Panc1 (cell line): Measurements from ENCODE around the gene EGFLAM. TPM values are rescaled to one million over a fixed set of nuclear protein-coding genes. Genes with fewer than 3 reads are reported as not detected.

ENCODE experiments used
- ATAC-seq: fragments of 200-7000 bp; cut with Tn5 transposase; 2 replicates; pipeline ENCODE4 v1.9.1; 2020; ENCODE audit warnings: mild to moderate bottlenecking, moderate library complexity
- BruUV-seq: library from RNA; stranded (reverse); fragments of 400-500 nt; replicated peaks from 2 replicates; lab custom pipeline; 2021; lab: Mats Ljungman, UMichigan
- CTCF ChIA-PET: fragments of 300-600 bp; sonication (Branson Sonifier 250); formaldehyde crosslinking; loops from one replicate; lab custom pipeline; 2022; ENCODE audit warnings: antibody characterized with exemption; lab: Charles Lee
- POLR2A ChIA-PET: fragments of 300-600 bp; sonication (Branson Sonifier 250); formaldehyde crosslinking; loops from one replicate; lab custom pipeline; 2022; ENCODE audit warnings: antibody characterized with exemption; lab: Charles Lee
- DNase-seq: peaks from one replicate; pipeline ENCODE4 v3.0.0-alpha.2; 2010; ENCODE audit warnings: low read depth, low spot score
- H3K27ac ChIP-seq: 2 replicates; pipeline ENCODE4 v1.5.1; 2011; ENCODE audit warnings: mild to moderate bottlenecking, low read length, inconsistent platforms
- H3K27me3 ChIP-seq: fragments of 200-500 bp; sonication (Bioruptor generic); 2 replicates; pipeline ENCODE4 v1.6.0; 2014; ENCODE audit warnings: low read length, inconsistent platforms; ENCODE audit not compliant: control insufficient read depth, insufficient read depth
- H3K36me3 ChIP-seq: fragments of 200-500 bp; sonication (Bioruptor generic); 2 replicates; pipeline ENCODE4 v1.5.1; 2014; ENCODE audit warnings: inconsistent platforms, mild to moderate bottlenecking, low read length, moderate library complexity; ENCODE audit not compliant: control insufficient read depth, insufficient read depth
- H3K4me1 ChIP-seq: 2 replicates; pipeline ENCODE4 v1.5.1; 2011; ENCODE audit warnings: inconsistent platforms, mild to moderate bottlenecking, low read length, moderate library complexity; ENCODE audit not compliant: control insufficient read depth, insufficient read depth
- H3K4me3 ChIP-seq, 2 experiments: 2 replicates each; pipeline ENCODE4 v1.5.1; 2011 to 2012; ENCODE audit warnings: low read depth in 2 of 2, low read length in 2 of 2, mild to moderate bottlenecking in 2 of 2, inconsistent platforms in 1 of 2, moderate library complexity in 1 of 2
- H3K9me3 ChIP-seq: fragments of 200-500 bp; sonication (Bioruptor generic); 2 replicates; pipeline ENCODE4 v1.5.1; 2014; ENCODE audit warnings: low read depth, mild to moderate bottlenecking, inconsistent platforms, low read length, moderate library complexity; ENCODE audit not compliant: control insufficient read depth, insufficient read depth
- POLR2AphosphoS5 ChIP-seq: IDR thresholded peaks from 2 replicates; pipeline ENCODE4 v1.6.1; 2012; ENCODE audit warnings: mild to moderate bottlenecking, low read depth, low read length, moderate library complexity
- SIN3A ChIP-seq: IDR thresholded peaks from 2 replicates; pipeline ENCODE4 v1.6.1; 2012; ENCODE audit warnings: low read depth, mild to moderate bottlenecking, low read length, moderate library complexity, borderline replicate concordance; ENCODE audit not compliant: insufficient read depth
- TCF7L2 ChIP-seq: IDR thresholded peaks from 2 replicates; pipeline ENCODE4 v1.6.1; 2011; ENCODE audit warnings: mild to moderate bottlenecking, low read depth, low read length, inconsistent platforms
- in situ Hi-C: cut with HindIII; loops from 2 replicates; pipeline ENCODE4 v1.10.0; 2016; ENCODE audit warnings: low sequenced_read_pairs, low pct_unique_long_range_greater_than_20kb
- intact Hi-C: fragments of 100-400 bp; cut with micrococcal nuclease; formaldehyde crosslinking; loops from one replicate; pipeline ENCODE4 v1.10.0; 2022; ENCODE audit not compliant: unreplicated experiment
- total RNA-seq: library from RNA; stranded (reverse); gene quantifications from one replicate; pipeline ENCODE4 v1.2.1, GENCODE V29; 2021; ENCODE audit not compliant: unreplicated experiment
- TF ChIP-seq, protein P1 (sequence below): fragments of 450-650 bp; IDR thresholded peaks from 2 replicates; pipeline ENCODE4 v1.5.1; 2017; ENCODE audit warnings: mild to moderate bottlenecking
- TF ChIP-seq, protein P2 (sequence below), 2 experiments: IDR thresholded peaks; 2 replicates each; pipeline ENCODE4 v1.6.1; 2011 to 2012; ENCODE audit warnings: low read depth in 2 of 2, control low read depth in 1 of 2, low read length in 1 of 2, mild to moderate bottlenecking in 1 of 2, moderate library complexity in 1 of 2; ENCODE audit not compliant: insufficient read depth in 1 of 2

The EGFLAM gene
- total RNA-seq, 1 experiment from 2014 or later: 14.8 TPM

DNA sequence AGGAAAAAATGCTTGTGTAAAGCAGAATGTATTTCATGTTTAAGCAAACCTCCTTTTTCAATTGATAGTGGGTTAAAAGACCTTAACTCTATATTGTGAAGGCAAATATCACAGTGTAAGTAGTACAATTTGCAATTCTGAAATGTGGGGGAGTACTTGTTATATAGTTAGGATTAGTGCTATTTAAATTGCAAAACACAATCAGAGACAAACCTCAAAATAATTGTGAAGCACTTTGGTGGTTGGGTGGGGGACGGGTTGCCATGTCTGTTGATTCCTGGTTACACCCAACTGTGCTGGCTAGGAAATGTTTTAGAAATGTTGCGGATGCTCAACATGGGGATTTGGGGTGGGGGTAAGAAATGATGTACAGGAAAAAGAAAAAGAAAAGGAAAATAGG lies 37.4 kb downstream of the EGFLAM start:
- no peak for DNase-seq
- TF ChIP-seq SIN3A (no peak), TCF7L2 (no peak)
- H3K27me3 ChIP-seq: peaks cover 13% of the 10 kb centered on the region
- no peaks in the 10 kb centered on the region for H3K36me3 ChIP-seq
- CTCF ChIA-PET: no interaction called here
- no peak overlapping the region for H3K4me3 ChIP-seq
- POLR2A ChIA-PET: no interaction called here
- no peak overlapping the region for H3K27ac ChIP-seq
- no peaks in the 10 kb centered on the region for H3K9me3 ChIP-seq
- no peak for ATAC-seq
- H3K4me1 ChIP-seq: no peaks in the 10 kb centered on the region
- BruUV-seq: no TSS peak
- in situ Hi-C loops (no loop called here), intact Hi-C loops (no loop called here)

DNA sequence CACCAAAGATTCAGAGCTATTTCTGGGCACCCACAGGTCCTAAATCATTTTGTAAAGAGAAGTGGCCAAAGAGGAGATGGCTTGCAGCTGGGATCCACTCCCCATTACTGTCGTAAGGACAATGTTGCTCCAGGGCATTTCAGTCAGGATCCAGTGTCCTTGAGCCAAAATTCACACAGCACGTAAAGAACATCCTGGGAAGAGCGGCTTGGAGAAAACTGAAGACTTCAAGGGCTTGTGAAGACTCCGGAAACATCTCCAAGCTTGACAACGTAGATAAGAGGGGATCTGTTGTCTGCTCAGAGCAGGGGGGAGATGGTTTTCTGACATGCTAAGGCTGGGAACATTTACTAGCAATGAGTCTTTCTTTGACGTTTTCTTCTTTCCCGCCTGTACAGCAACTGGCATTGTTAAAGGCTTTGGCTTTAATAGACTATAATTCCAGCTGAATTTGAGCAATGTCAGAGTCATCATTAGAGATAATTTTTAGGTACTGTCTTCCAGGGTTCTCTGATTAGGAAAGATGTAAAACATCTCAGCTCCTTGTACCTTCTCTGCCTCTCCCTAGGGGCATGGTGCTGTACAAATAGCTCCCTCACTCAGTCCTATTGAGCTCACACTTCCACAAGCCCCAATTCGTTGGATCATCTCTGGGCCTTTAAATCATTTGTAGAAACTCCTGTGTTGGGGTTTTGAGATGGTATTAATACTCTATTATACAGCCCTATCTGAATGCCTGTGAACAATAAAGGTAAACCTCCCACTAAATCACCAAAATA lies 39.7 kb downstream of the EGFLAM start:
- H3K9me3 ChIP-seq: no peaks in the 10 kb centered on the region
- no TSS peak for BruUV-seq
- ChIA-PET POLR2A (no interaction called here), CTCF (interaction anchor here (0.8 kb wide), 1 partner anchor 33 kb away, joined by 3 read pairs; no protein-coding TSS in a partner anchor)
- ATAC-seq (no peak), DNase-seq (no peak)
- no peak overlapping the region for H3K27ac ChIP-seq
- no peak for TF ChIP-seq POLR2AphosphoS5
- TF ChIP-seq, protein P1, sequence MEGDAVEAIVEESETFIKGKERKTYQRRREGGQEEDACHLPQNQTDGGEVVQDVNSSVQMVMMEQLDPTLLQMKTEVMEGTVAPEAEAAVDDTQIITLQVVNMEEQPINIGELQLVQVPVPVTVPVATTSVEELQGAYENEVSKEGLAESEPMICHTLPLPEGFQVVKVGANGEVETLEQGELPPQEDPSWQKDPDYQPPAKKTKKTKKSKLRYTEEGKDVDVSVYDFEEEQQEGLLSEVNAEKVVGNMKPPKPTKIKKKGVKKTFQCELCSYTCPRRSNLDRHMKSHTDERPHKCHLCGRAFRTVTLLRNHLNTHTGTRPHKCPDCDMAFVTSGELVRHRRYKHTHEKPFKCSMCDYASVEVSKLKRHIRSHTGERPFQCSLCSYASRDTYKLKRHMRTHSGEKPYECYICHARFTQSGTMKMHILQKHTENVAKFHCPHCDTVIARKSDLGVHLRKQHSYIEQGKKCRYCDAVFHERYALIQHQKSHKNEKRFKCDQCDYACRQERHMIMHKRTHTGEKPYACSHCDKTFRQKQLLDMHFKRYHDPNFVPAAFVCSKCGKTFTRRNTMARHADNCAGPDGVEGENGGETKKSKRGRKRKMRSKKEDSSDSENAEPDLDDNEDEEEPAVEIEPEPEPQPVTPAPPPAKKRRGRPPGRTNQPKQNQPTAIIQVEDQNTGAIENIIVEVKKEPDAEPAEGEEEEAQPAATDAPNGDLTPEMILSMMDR: no peak
- TF ChIP-seq TCF7L2: no peak
- TF ChIP-seq SIN3A: no peak
- TF ChIP-seq, protein P2, sequence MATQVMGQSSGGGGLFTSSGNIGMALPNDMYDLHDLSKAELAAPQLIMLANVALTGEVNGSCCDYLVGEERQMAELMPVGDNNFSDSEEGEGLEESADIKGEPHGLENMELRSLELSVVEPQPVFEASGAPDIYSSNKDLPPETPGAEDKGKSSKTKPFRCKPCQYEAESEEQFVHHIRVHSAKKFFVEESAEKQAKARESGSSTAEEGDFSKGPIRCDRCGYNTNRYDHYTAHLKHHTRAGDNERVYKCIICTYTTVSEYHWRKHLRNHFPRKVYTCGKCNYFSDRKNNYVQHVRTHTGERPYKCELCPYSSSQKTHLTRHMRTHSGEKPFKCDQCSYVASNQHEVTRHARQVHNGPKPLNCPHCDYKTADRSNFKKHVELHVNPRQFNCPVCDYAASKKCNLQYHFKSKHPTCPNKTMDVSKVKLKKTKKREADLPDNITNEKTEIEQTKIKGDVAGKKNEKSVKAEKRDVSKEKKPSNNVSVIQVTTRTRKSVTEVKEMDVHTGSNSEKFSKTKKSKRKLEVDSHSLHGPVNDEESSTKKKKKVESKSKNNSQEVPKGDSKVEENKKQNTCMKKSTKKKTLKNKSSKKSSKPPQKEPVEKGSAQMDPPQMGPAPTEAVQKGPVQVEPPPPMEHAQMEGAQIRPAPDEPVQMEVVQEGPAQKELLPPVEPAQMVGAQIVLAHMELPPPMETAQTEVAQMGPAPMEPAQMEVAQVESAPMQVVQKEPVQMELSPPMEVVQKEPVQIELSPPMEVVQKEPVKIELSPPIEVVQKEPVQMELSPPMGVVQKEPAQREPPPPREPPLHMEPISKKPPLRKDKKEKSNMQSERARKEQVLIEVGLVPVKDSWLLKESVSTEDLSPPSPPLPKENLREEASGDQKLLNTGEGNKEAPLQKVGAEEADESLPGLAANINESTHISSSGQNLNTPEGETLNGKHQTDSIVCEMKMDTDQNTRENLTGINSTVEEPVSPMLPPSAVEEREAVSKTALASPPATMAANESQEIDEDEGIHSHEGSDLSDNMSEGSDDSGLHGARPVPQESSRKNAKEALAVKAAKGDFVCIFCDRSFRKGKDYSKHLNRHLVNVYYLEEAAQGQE (IDR thresholded peaks at IDR 0.05; ENCODE audit: insufficient read depth in 1 of 2, low read depth in 2 of 2, low read length in 1 of 2): no peak
- peaks cover 9% of the 10 kb centered on the region; the same call in 1 of the 2 replicates for H3K27me3 ChIP-seq
- in situ Hi-C loops (no loop called here), intact Hi-C loops (no loop called here)
- no peak overlapping the region for H3K4me3 ChIP-seq
- H3K4me1 ChIP-seq: no peaks in the 10 kb centered on the region
- H3K36me3 ChIP-seq: no peaks in the 10 kb centered on the region

DNA sequence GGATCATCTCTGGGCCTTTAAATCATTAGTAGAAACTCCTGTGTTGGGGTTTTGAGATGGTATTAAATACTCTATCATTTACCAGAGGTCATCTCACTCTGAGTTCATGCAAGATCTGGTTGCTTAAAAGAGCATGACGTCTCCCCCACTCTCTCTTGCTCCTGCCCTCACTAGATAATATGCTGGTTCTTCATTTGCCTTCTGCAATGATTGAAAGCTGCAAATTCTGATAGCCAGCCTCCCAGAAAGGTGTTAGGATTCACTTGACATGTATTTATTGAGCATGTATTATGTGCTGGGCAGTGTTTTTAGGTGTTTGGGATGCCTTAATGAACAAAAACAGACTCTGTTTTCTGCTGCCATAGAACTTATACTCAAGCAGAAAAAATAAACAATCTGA lies 41.2 kb downstream of the EGFLAM start:
- ATAC-seq: no peak

More for the DNA sequence above, 41.2 kb downstream of the EGFLAM start:
- no peak overlapping the region for H3K4me3 ChIP-seq
- in situ Hi-C loops (no loop called here), intact Hi-C loops (no loop called here)
- no peaks in the 10 kb centered on the region for H3K9me3 ChIP-seq
- H3K4me1 ChIP-seq: no peaks in the 10 kb centered on the region
- H3K27ac ChIP-seq: no peak overlapping the region
- no peak for DNase-seq
- TF ChIP-seq SIN3A: no peak
- TF ChIP-seq, protein P2 (IDR thresholded peaks at IDR 0.05; ENCODE audit: insufficient read depth in 1 of 2, low read depth in 2 of 2, low read length in 1 of 2): no peak
- TF ChIP-seq, protein P1: no peak
- ChIA-PET CTCF (no interaction called here), POLR2A (no interaction called here)
- peaks cover 5% of the 10 kb centered on the region; the same call in 1 of the 2 replicates for H3K27me3 ChIP-seq
- H3K36me3 ChIP-seq: no peaks in the 10 kb centered on the region
- no TSS peak for BruUV-seq
